GM21381 (cell line): ENCODE results near the gene TBC1D21.

Experiments used
- ATAC-seq: cut with Tn5 transposase; IDR thresholded peaks from one replicate; pipeline ENCODE4 v1.9.1; 2021; ENCODE audit warnings: mild to moderate bottlenecking, moderate library complexity; ENCODE audit not compliant: unreplicated experiment

Gene TBC1D21

GRCh38 chr15:73888224-73889041, 15.1 kb downstream of the TBC1D21 start:
- ATAC-seq = no peak

- ATAC-seq = no peak
Observed at GRCh38 chr15:73889053-73889761, 15.8 kb downstream of the TBC1D21 start.

- ATAC-seq = no peak
Observed at GRCh38 chr15:73889762-73890124, 16.4 kb downstream of the TBC1D21 start.

- no peak for ATAC-seq
Observed at GRCh38 chr15:73891328-73892315, 18.3 kb downstream of the TBC1D21 start.

GRCh38 chr15:73892446-73893226, 19.3 kb downstream of the TBC1D21 start:
- no peak for ATAC-seq

GRCh38 chr15:73894133-73894814, 20.9 kb downstream of the TBC1D21 start:
- ATAC-seq = no peak

- ATAC-seq = no peak
Observed at GRCh38 chr15:73897441-73898261, 24.3 kb downstream of the TBC1D21 start.

GRCh38 chr15:73899197-73900094, 26.1 kb downstream of the TBC1D21 start:
- ATAC-seq = no peak

- ATAC-seq = no peak
Observed at GRCh38 chr15:73900095-73900712, 26.8 kb downstream of the TBC1D21 start.

- no peak for ATAC-seq
Observed at GRCh38 chr15:73901126-73901810, 27.9 kb downstream of the TBC1D21 start.

- ATAC-seq = no peak
Observed at GRCh38 chr15:73902121-73903020, 29.0 kb downstream of the TBC1D21 start.

GRCh38 chr15:73904026-73904815, 30.9 kb downstream of the TBC1D21 start:
- ATAC-seq = no peak

GRCh38 chr15:73905225-73905827, 32.0 kb downstream of the TBC1D21 start:
- ATAC-seq = no peak

GRCh38 chr15:73906346-73907034, 33.1 kb downstream of the TBC1D21 start:
- no peak for ATAC-seq
